ENCODE results near the gene PPP2R5A. TPM values are rescaled to one million over a fixed set of nuclear protein-coding genes. Genes with fewer than 3 reads are reported as not detected.
A peak's percentile ranks its signal among the peaks of the same experiment; 100 is the strongest.
"Not testable (repeated sequence)": the region's sequence is repeated elsewhere in the genome, so short reads cannot be mapped to it uniquely, and the experiment has no call there.

The PPP2R5A gene
- polyA plus RNA-seq, 1 experiment = 31.5 TPM

DNA sequence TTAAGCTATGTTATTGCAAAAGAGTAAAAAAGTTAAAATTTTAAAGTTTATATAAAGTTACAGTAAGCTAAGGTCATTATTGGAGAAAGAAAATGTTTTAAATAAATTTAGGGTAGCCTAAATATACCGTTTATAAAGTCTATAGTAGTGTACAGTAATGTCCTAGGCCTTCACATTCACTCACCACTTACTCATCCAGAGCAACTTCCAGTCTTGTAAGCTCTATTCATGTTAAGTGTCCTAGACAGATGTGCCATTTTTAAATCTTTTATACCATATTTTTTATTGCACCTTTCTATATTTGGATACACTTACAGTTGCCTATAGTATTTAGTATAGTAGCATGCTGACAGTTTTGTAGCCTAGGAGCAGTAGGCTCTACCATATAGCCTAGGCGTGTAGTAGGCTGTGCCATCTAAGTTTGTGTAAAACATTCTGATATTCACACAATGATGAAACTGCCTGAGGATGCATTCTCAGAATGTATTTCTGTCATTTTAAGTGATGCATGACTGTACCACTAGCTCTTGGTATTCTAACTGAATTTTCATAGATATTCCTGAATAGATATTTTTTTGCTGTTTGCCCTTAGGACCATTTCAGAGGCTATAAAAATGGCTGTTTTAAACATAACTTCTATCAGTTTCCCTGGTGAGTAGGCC, 26.8 kb downstream of the PPP2R5A start:
- POLR2A ChIA-PET = interaction anchor here (0.6 to 1.3 kb wide), 2 partner anchors 53 to 224 kb away, joined by 3 read pairs; no protein-coding TSS in a partner anchor
- Histone ChIP-seq H3K9me3 (ENCODE audit: control insufficient read depth, insufficient read depth, low read length) (no peaks in the 10 kb centered on the region), H3K27me3 (ENCODE audit: control insufficient read depth, insufficient read depth, low read length) (no peaks in the 10 kb centered on the region), H3K27ac (ENCODE audit: low read depth, low read length) (no peak overlapping the region), H3K4me3 (ENCODE audit: low read depth, low read length) (no peak overlapping the region)
- TF ChIP-seq, protein P1, sequence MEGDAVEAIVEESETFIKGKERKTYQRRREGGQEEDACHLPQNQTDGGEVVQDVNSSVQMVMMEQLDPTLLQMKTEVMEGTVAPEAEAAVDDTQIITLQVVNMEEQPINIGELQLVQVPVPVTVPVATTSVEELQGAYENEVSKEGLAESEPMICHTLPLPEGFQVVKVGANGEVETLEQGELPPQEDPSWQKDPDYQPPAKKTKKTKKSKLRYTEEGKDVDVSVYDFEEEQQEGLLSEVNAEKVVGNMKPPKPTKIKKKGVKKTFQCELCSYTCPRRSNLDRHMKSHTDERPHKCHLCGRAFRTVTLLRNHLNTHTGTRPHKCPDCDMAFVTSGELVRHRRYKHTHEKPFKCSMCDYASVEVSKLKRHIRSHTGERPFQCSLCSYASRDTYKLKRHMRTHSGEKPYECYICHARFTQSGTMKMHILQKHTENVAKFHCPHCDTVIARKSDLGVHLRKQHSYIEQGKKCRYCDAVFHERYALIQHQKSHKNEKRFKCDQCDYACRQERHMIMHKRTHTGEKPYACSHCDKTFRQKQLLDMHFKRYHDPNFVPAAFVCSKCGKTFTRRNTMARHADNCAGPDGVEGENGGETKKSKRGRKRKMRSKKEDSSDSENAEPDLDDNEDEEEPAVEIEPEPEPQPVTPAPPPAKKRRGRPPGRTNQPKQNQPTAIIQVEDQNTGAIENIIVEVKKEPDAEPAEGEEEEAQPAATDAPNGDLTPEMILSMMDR (IDR thresholded peaks at IDR 0.05; ENCODE audit: low read depth, low read length) = no peak
- no peak for DNase-seq (ENCODE audit: low read depth, low spot score)
- CTCF ChIA-PET = interaction anchor here (1.1 to 6.0 kb wide), 5 partner anchors 20 to 277 kb away, joined by 6 to 45 read pairs (median 17); partner anchors contain the start of genes DTL and INTS7

GRCh38 chr1:212313616-212314015, 28.4 kb downstream of the PPP2R5A start:
- Histone ChIP-seq H3K27me3 (ENCODE audit: control insufficient read depth, insufficient read depth, low read length) (no peaks in the 10 kb centered on the region), H3K4me3 (ENCODE audit: low read depth, low read length) (no peak overlapping the region), H3K9me3 (ENCODE audit: control insufficient read depth, insufficient read depth, low read length) (no peaks in the 10 kb centered on the region), H3K27ac (ENCODE audit: low read depth, low read length) (no peak overlapping the region)
- DNase-seq (ENCODE audit: low read depth, low spot score) = no peak
- ChIA-PET POLR2A (interaction anchor here (0.7 kb wide), 1 partner anchor 253 kb away, joined by 3 read pairs; no protein-coding TSS in a partner anchor), CTCF (interaction anchor here (0.5 to 6.0 kb wide), 6 partner anchors 19 to 616 kb away, joined by 3 to 45 read pairs (median 4); partner anchors contain the start of genes DTL and INTS7)
- TF ChIP-seq, protein P1 (IDR thresholded peaks at IDR 0.05; ENCODE audit: low read depth, low read length) = no peak

GRCh38 chr1:212315184-212315583, 30.0 kb downstream of the PPP2R5A start:
- Histone ChIP-seq H3K4me3 (ENCODE audit: low read depth, low read length) (no peak overlapping the region), H3K27ac (ENCODE audit: low read depth, low read length) (no peak overlapping the region), H3K27me3 (ENCODE audit: control insufficient read depth, insufficient read depth, low read length) (no peaks in the 10 kb centered on the region), H3K9me3 (ENCODE audit: control insufficient read depth, insufficient read depth, low read length) (no peaks in the 10 kb centered on the region)
- TF ChIP-seq, protein P1 (IDR thresholded peaks at IDR 0.05; ENCODE audit: low read depth, low read length) = no peak
- CTCF ChIA-PET = interaction anchor here (2.0 to 6.0 kb wide), 3 partner anchors 23 to 280 kb away, joined by 5 to 45 read pairs (median 11); partner anchors contain the start of genes DTL and INTS7
- DNase-seq (ENCODE audit: low read depth, low spot score) = no peak
- POLR2A ChIA-PET = no interaction called here

- no peaks in the 10 kb centered on the region for H3K9me3 ChIP-seq (ENCODE audit: control insufficient read depth, insufficient read depth, low read length)
- H3K27me3 ChIP-seq (ENCODE audit: control insufficient read depth, insufficient read depth, low read length) = no peaks in the 10 kb centered on the region
- TF ChIP-seq, protein P1 (IDR thresholded peaks at IDR 0.05; ENCODE audit: low read depth, low read length) = 0 out of 2 replicates have a peak, but pooled peaks have one; percentile 6
- POLR2A ChIA-PET = no interaction called here
- CTCF ChIA-PET = interaction anchor here (0.5 to 1.4 kb wide), 4 partner anchors 233 to 266 kb away, joined by 3 to 9 read pairs (median 4); no protein-coding TSS in a partner anchor
- no peak for DNase-seq (ENCODE audit: low read depth, low spot score)
- H3K27ac ChIP-seq (ENCODE audit: low read depth, low read length) = no peak overlapping the region
- H3K4me3 ChIP-seq (ENCODE audit: low read depth, low read length) = no peak overlapping the region
These were observed 30.7 kb downstream of the PPP2R5A start for GRCh38 chr1:212315907-212316306.

- CTCF ChIA-PET = no interaction called here
- POLR2A ChIA-PET = no interaction called here
- Histone ChIP-seq H3K27me3 (ENCODE audit: control insufficient read depth, insufficient read depth, low read length) (no peaks in the 10 kb centered on the region), H3K27ac (ENCODE audit: low read depth, low read length) (no peak overlapping the region), H3K4me3 (ENCODE audit: low read depth, low read length) (no peak overlapping the region), H3K9me3 (ENCODE audit: control insufficient read depth, insufficient read depth, low read length) (no peaks in the 10 kb centered on the region)
- TF ChIP-seq, protein P1 (IDR thresholded peaks at IDR 0.05; ENCODE audit: low read depth, low read length) = no peak
- no peak for DNase-seq (ENCODE audit: low read depth, low spot score)
These were observed 32.7 kb downstream of the PPP2R5A start for GRCh38 chr1:212317916-212318315.

DNA sequence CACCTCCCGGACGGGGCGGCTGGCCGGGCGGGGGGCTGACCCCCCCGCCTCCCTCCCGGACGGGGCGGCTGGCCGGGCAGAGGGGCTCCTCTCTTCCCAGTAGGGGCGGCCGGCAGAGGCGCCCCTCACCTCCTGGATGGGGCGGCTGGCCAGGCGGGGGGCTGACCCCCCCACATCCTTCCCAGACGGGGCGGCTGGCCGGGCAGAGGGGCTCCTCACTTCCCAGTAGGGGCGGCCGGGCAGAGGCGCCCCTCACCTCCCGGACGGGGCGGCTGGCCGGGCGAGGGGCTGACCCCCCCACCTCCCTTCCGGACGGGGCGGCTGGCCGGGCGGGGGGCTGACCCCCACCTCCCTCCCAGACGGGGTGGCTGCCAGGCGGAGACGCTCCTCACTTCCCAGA, 35.8 kb downstream of the PPP2R5A start:
- H3K27ac ChIP-seq (ENCODE audit: low read depth, low read length); H3K27me3 ChIP-seq (ENCODE audit: control insufficient read depth, insufficient read depth, low read length); H3K9me3 ChIP-seq (ENCODE audit: control insufficient read depth, insufficient read depth, low read length); POLR2A ChIA-PET; H3K4me3 ChIP-seq (ENCODE audit: low read depth, low read length); DNase-seq (ENCODE audit: low read depth, low spot score); CTCF ChIA-PET: not testable (repeated sequence)

Measured in AG04450 (cell line).